GM21717 (cell line): Measurements from ENCODE around the gene P3H4.
"Not testable (repeated sequence)": the region's sequence is repeated elsewhere in the genome, so short reads cannot be mapped to it uniquely, and the experiment has no call there.

Experiments
- ATAC-seq: cut with Tn5 transposase; IDR thresholded peaks from one replicate; pipeline ENCODE4 v1.9.1; 2021; ENCODE audit warnings: mild to moderate bottlenecking, moderate library complexity; ENCODE audit not compliant: unreplicated experiment

P3H4 gene

DNA sequence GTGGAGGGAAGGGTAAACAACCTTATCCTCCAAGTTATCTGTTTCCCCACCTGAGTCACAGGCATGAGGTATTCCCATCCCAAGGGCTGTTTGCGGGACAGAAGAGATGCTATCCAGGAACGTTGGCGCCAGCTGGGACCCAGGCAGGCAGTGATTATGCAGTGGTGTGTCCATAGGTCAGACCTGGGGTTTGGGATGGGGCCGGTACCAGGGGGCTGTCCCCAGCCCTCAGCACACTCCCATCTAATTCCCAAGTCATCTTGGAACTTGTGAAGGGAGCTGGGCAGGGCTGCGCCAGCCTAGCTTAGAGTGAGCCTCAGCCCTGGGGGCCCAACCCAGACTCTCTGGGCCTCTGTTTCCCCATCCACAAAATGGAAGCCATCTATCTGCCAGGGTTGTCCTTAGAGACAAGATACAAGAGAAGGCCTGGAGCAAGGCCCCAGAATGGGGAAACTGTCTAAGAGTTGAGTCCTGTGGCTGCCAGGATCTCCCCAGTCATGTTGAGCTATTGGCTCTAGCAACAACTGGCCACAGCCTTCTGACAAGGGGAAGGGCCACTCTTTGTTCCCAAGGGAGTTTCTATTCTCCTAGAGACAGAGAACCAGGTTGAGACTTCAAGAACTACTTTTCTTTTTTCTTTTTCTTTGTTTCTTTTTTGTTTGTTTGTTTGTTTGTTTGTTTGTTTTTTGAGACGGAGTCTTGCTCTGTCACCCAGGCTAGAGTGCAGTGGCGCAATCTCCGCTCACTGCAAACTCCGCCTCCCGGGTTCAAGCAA lies 15.4 kb downstream of the P3H4 start:
- no peak for ATAC-seq

DNA sequence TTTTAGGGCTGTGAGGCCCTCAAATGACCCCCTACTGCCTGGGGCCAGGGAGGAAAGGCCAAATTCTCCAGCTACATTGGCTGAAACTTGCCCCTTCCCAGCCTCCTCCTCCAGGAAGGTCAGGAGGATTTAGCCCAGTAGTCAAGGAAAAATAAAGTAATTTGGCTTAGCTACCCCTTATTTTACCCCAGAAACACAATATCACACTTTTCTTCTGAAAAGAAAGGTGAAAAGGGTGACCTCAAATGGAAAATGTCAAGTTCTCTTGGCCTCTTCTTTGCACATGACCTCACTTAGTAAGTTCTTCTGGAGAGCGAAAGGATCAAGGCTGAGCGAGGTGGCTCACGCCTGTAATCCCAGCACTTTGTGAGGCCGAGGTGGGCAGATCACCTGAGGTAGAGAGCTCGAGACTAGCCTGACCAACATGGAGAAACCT lies 17.2 kb downstream of the P3H4 start:
- ATAC-seq, result no peak

DNA sequence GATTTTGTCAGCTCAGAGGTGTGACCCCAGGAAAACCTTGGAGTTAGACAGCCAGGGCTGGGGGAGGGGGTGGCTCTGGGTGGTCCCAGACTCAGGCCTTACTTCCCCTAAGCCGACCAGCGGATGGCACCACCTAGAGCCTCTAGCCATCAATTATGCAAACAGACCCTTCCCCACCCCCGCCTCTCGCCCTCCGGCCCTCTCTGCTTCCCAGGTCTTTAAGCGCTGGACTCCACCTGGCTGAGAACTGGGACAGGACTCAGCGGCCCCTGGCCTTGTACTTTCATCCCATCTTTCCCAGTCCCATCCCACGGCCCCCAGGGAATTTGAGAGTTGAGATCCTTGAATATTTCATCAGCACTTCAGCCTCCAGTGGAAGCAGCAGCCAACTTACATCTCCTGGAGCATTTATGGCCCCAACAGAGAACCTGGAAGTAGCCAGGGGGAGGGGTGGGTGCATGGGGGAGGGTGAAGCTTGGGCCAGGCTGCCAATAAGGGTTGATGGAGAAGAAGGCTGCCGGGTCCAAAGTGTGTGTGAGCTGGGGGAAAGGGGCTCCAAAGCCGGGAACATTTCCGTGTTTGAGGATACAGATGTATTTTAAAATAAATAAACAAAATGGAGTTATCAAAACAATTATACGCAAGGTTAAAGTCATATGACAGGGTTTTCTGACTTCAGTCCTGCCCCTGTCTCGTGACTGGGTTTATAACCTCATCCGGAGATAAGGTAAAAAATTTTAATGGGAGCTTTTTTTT lies 17.8 kb downstream of the P3H4 start:
- ATAC-seq, result no peak

DNA sequence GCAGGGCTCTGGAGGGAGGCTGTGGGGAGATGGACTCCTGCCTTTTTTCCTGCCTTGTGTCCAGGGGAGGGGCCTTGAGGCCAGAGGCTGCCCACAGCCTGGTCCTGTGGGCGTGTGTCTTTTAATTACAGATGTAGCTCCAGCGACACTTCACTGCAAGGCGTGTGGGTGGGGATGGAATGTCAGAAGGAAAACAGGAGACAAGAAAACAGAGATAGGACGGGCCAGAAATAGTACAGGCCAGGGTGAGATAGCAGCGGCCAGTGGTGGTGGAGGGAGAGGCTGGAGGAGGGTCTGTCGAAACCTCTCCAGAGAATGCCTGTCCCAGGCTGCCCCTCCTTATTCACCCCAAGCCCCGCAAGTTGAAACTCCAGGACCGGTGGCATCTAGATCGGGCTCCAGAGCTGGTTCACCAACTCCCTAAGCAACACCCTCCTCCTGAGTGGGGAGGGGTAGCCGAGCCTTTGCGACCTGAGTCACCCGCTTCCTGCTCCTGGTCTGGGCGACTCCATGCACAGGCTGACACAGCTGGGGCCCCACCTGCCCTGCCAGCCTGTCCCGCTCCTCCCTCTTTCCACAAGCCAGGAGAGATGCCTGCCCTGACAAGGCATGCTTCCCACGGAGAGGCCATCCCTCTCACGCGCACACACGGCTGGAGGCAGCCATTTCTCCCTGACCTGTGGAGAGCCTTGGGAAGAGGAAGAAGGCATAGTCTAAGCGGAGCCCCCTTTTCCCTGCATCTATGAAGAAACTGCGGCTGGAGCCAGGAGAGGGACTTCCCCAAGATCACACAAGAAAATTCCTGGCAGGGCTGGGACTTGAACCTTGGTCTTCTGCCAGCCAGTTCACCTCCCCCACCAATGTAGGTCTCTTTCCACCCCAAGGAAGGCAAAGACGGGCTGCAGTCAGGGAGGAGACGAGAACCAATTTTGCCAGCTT lies 18.6 kb downstream of the P3H4 start:
- no peak for ATAC-seq

DNA sequence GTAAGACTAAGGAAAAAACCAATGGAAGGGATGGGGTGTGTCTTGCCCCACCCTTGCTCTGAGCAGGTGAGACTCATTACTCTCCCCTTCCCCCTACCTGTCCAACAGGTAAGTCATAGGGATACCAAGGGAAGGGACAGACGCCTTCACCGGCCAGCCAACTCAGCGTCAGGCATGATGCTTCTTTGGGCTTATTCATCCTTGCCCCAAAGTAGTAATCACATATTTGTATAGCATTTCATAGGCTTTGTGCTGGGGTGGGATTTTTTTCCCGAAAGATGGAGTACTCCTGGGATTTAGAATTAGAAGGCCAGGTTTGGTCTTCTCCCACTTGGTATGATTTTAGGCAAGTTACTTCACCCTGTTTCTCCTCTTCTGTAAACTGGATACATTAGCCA lies 24.7 kb downstream of the P3H4 start:
- no peak for ATAC-seq

DNA sequence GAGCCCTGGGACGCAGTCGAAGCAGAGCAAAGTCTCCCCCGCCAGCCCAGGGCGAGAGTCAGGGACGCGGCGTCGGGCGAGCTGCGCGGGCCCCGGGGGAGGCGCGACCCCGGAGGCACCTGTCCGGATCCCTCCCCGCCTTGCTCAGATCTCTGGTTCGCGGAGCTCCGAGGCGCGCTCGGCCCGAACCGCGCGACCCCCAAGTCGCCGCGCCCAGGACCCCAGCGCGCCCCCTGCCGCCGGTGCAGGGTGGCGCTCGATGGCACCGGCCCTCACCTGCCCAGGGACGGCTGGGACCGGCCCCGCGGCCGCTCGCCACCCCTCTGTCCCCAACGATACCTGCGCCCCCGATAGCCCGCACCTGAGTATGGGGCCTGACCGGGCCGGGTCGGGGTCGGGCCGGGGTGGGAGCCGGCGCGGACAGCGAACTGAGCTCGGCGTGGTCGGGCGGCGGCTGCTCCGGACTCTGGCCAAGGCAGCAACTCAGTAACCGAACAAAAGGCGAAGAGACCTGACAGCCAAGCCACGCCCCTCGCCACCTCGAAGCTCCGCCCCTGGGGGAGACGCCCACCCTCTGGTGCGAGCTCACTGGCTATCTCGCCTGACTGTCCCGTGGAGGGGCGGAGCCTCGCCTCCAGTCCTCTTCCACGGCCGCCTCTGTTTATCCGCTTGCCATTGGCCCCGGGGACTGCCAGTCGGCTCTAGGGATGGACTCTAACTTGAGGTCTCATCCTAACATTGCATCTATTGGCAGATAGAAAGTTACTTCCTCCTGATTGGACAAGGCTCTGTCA lies 25.3 kb downstream of the P3H4 start, which contains the start of gene JUP:
JUP (minus strand) TSS at position 485 of the 794 bp plus-strand sequence. CDS start 14,857 bp downstream, outside the sequence.
- peak; percentile 73 for ATAC-seq

DNA sequence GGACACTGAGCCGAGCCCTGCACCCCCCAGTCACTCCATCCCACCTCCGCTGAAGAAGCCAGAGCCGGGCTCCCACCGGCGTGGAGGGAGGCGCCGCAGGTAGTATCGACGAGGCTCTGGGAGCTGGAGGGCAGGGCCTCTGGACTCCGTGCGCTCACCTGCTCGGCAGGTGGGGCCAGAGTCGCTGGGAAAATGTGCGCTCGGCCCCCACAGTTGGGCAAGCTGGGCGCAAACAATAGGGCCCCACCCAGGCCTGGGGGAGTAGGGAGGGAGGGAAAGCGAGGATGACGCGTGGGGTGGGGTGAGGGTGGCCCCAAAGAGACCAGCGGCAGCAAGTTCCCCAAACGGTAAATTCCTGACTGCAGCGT lies 25.9 kb downstream of the P3H4 start:
- no peak for ATAC-seq

DNA sequence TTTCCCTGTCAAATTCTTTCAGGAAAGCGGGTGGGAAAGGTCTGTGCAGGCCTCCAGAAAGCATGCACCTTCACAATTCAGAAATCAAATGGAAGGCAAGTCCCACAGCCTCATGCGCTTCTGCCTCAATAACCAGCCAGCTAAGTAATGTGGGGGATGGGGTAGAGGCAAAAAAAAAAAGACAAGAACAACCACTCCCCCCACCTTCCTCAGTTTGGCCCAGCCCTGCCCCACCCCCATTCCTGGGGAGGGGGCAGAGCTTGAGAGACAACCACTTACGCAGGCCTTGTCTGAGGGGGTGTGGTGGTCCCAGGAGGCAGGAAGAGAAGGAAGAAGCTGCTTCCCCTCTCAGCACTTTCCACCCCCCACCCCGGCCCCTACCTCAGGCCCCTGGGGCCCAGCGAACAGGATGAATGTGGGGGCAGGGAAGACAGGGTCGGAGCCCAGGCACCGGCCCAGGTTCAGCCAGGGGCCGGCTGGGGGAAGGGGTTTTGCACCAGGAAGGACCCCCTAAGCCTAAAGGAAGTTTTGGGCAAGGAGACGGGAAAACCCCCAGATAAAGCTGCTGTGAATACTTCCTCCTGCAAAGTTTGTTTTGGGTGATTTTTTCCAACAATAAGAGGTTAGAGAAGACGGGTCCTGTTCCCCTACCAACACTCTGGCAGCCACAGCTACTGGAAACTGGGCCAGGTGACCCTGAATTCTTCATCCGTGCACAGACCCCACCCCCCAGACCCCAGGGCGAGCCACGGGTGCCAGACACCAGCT lies 26.5 kb downstream of the P3H4 start:
- no peak for ATAC-seq

DNA sequence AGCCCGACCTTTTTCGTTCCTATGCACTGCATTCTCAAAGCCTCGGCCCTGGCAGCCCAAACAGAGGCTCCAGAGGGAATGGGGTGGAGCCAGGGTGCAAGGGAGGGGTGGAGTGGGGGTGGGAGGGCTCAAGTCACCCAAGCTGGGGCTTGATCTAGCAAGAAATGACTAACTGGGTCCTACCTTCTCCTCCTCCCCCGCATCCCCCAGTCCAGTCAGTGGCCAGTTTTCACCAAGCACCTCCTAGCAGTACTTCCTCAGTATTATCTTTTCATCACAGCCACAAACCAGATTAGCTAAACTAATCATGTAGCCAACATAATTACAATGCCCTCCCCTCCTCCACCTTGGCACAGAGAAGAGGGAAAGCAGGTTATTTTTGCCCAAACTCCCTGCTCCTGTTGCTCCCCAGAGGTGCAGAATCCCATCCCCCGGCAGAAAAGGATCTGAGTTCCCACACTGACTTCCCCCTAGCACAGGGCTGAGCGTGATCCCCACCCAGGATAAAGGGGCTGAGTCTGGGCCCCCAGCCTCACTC lies 27.5 kb downstream of the P3H4 start:
- no peak for ATAC-seq

DNA sequence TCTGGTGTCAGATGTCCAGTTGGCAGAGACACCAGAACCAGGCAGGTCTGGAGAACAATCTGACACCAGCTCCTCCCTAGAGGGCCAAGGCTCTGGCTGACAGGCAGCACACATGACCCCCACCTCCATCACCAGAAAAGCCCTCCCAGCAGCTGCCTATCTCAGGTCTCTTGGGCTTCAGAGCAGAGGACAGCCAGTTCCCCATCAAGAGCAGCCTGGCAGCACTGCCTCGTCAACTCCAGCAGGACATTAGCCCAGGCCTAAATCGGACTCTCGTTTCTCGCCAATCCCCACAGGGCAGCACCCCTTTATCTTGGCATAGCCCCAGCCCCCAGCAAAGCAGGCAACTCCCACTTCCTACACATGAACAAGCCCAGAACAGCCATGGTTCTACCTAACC lies 29.6 kb downstream of the P3H4 start:
- no peak for ATAC-seq

DNA sequence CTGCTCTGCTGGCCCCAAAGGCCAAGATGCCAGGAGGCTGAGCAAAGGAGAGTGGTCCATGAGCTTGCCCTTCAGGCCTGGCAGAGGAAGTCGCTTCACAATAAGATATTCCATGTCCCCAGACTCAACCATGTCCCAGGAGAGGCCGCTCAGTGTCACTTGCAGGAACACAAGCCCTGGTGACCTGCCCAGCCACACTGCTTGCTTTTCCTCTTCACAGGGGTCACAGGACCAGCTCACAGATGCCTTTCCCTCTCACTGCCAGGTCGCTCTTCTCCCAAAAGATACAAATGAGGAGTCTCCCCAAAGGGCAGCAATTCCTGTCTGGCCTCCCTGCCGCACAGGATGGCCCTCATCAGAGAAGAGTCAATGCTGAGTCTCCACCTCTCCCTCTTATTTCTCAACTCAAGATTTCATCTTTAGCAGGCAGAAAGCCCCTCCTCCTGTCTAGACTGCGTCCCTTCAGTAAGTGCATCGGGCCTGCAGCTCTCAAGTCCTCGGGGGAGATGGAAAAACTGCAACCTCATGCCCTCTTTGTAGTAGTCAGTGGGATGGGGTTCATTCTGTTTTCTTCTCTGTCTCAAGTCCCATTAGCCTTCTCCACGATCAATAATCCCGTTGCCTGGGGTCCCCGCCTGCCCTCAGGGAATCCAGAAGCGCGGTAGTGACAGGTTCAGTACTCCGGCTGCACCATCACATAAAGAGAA lies 30.2 kb downstream of the P3H4 start:
- no peak for ATAC-seq

DNA sequence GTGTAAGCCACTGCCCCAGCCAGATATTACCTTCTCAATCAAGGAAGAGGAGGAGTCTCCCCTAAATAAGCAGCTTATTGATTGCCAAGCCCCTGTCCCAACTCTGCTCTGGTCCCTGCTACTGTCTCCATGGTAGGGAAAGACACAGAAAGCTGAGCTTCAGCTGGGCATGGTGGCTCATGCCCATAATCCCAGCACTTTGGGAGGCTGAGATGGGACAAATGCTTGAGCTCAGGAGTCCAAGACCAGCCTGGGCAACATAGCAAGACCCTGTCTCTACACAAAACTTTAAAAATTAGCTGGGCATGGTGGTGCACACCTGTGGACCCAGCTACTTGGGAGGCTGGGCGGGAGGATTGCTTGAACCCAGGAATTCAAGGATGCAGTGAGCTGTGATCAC lies 31.8 kb downstream of the P3H4 start:
- no peak for ATAC-seq

DNA sequence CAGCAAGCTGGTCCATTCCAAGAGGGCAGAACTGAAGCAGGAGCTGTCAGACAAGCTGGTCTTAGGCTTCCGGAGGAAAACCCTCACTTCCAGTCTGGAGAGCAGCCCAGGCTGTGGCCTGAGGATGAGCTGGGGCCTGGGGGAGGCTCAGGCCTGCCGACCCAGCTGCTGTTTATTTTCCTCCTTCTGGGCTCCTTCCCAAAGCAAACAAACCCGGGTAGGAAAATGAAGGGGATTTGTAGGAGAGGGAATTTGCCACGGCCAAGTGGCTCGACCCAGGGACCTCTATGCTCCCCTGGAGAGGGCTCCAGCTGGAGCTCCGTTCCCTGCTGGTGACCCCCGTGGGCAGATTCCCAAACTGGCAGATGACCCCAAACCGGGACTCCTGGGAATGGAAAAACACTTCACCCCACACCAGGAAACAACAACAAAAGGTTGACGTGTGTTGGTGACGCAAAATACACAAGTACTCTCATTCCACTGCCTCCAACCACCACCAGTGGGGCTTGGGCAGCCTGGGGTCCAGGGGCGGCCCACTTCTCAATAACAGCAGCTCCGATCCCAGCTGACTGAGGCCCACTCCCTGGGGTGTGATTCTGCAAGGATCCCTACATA lies 34.1 kb downstream of the P3H4 start:
- ATAC-seq, result no peak

DNA sequence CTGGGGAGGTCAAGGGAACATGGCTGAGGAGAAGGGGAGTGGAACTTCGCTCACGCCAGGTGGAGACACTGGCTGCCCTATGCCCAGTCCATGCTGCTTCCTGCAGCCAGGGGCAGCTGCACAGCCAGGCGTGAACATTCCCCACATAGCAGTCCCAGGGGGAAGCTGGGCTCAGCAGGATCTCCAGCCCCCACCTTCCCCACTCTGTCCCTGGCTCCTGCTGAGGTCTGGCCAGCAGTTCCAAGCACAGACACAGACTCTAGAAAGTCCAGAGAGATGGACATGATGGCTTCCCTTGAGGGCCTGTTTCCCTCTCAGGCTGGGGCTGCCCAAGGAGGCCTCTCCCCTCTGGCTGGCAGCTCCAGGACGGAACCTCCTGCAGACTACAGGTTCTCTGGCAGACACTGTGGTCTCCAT lies 34.6 kb downstream of the P3H4 start:
- no peak for ATAC-seq

DNA sequence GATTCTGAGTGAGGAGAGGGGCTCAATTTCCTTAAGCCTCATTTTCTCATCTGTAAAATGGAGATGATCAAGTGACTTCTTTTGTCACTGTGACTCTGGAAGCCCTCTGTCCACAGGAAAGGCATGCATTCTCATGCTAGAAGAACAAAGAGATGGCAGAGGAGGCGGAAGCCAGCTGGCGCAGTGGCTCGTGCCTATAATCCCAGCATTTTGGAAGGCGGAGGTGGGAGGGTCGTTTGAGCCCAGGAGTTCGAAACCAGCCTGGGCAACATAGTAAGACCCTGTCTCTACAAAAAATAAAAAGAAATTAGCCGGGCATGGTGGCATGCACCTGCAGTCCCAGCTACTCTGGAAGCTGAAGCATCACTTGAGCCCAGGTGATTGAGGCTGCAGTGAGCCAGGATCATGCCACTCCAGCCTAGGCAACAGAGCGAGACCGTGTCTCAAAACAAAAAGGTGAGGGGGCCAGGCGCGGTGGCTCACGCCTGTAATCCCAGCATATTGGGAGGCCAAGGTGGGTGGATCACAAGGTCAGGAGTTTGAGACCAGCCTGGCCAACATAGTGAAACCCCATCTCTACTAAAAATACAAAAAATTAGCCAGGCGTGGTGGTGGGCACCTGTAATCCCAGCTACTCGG lies 35.4 kb downstream of the P3H4 start:
- not testable (repeated sequence) for ATAC-seq

DNA sequence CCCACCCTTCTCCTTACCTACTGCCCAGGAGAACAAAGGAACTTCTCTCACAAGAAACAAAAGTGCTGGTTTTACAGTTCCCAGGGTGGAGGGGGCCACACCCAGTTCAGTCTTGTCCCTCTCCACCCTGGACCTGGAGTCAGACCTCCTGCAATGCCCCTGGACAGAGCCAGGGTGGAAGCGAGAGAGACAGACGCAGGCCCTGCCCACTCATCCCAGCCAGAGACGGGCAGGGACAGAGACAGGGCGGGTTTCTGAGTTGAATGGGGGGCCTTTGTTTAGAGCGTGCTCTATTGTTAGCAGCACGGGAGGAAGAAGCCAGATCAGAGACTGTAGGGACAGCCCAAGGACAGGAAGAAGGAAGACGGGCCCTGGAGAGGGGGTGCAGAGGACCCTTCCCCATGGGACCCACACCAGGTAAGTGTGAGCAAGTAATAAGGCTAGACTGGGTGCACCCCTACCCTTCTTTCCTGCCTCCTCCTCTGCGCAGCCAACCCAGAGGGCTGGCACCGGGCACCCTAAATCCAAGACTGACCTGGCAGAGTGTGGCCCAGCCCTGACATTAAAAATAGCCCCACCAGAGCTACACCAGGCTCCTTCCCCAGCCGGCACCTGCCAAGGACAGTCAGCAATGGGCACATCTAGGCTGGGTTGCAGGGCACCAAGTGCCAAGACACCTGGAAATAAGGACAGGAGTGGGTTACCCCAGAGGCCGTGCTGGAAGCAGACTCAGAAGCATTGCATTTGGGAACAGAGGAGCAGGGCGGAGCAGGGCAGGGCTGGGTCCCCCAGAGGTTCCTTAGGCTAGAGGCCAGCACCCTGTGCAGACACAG lies 36.1 kb downstream of the P3H4 start:
- no peak for ATAC-seq

DNA sequence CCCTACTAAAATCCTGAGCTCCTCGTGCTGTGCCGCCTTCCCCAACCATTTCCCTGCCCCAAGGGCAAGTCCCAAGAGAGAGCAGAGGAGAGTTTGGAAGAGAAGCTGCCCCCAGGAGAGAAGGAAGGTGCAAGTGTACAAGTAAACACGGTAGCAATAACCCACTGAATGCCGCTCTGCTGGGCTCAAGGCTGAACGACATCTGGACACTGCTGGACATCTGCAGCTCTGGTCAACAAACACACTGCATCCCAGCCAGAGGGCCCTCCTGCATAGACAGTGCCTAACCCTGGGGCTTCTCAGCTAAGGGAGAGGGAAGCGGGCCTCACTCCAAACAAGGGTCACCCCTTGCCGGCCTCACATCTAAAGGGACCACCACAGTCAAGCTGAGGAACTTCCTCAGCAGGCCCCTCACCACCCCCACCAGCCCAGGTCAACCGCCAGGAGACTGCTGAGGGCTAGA lies 38.0 kb downstream of the P3H4 start:
- no peak for ATAC-seq
